Mucosa of gallbladder (tissue), 1 donor: ENCODE data around the gene CKAP5. TPM values are rescaled to one million over a fixed set of nuclear protein-coding genes. Genes with fewer than 3 reads are reported as not detected.
A peak's percentile ranks its signal among the peaks of the same experiment; 100 is the strongest.
"Not testable (repeated sequence)": the region's sequence is repeated elsewhere in the genome, so short reads cannot be mapped to it uniquely, and the experiment has no call there.

Experiments
- DNase-seq: peaks from one replicate; pipeline ENCODE4 v3.0.0-alpha.2; 2020; ENCODE audit warnings: low spot score
- total RNA-seq: library from RNA; stranded (reverse); gene quantifications from one replicate; pipeline ENCODE4 v1.2.1, GENCODE V29; 2021
- donor health status: DM: no; HTN: no; CAD: no.

Gene CKAP5
- total RNA-seq, 1 donor from 2014 or later, result 64.6 TPM

GRCh38 chr11:46726206-46726862 is 119.7 kb downstream of the CKAP5 start:
- no peak for DNase-seq

GRCh38 chr11:46725338-46726205 is 120.5 kb downstream of the CKAP5 start:
- DNase-seq, result no peak

GRCh38 chr11:46724088-46724487 is 122.0 kb downstream of the CKAP5 start:
- no peak for DNase-seq

- no peak for DNase-seq
Measured at GRCh38 chr11:46723359-46723680, 122.8 kb downstream of the CKAP5 start.

GRCh38 chr11:46722566-46723358 is 123.3 kb downstream of the CKAP5 start:
- DNase-seq, result no peak

GRCh38 chr11:46721286-46721685 is 124.8 kb downstream of the CKAP5 start:
- no peak for DNase-seq

GRCh38 chr11:46719543-46720218 is 126.4 kb downstream of the CKAP5 start:
- DNase-seq, result no peak

GRCh38 chr11:46719048-46719542 is 127.0 kb downstream of the CKAP5 start, which contains the start of gene F2:
Gene F2, plus strand, starts transcription at chr11:46719213. Its CDS starts 23 bp downstream, at chr11:46719236.
- peak; percentile 53 for DNase-seq

GRCh38 chr11:46718155-46719019 is 127.7 kb downstream of the CKAP5 start:
- DNase-seq, result peak; percentile 36

GRCh38 chr11:46717825-46718154 is 128.3 kb downstream of the CKAP5 start:
- DNase-seq, result not testable (repeated sequence)

- DNase-seq, result no peak
Measured at GRCh38 chr11:46712874-46713576, 133.1 kb downstream of the CKAP5 start.

GRCh38 chr11:46711303-46711702 is 134.8 kb downstream of the CKAP5 start:
- no peak for DNase-seq

GRCh38 chr11:46710821-46711269 is 135.2 kb downstream of the CKAP5 start:
- DNase-seq, result peak; percentile 58

GRCh38 chr11:46709351-46709750 is 136.7 kb downstream of the CKAP5 start:
- not testable (repeated sequence) for DNase-seq

GRCh38 chr11:46706886-46707285 is 139.2 kb downstream of the CKAP5 start:
- no peak for DNase-seq

GRCh38 chr11:46705070-46705688 is 140.9 kb downstream of the CKAP5 start:
- DNase-seq, result no peak

GRCh38 chr11:46701078-46701654 is 144.9 kb downstream of the CKAP5 start:
- DNase-seq, result no peak

GRCh38 chr11:46700241-46701077 is 145.6 kb downstream of the CKAP5 start, which contains the start of the genes ARHGAP1 and ZNF408:
Gene ARHGAP1, minus strand, starts transcription at chr11:46700619. Its CDS starts 4,512 bp downstream, at chr11:46696107.
Gene ZNF408, plus strand, starts transcription at chr11:46701031. Its CDS starts 17 bp downstream, at chr11:46701048.
- peak; percentile 99 for DNase-seq
